Uterus (tissue), 4 donors: Measurements from ENCODE around the gene HUS1B. TPM values are rescaled to one million over a fixed set of nuclear protein-coding genes. Genes with fewer than 3 reads are reported as not detected.

ENCODE experiments used
- DNase-seq, 2 donors: peaks; one replicate each; pipeline ENCODE4 v3.0.0-alpha.2; 2019 to 2020
- H3K27ac ChIP-seq, 2 donors: fragments of 200-600 bp; sonication (generic); 1 replicate in 1 of 2; 2 replicates in 1 of 2; pipeline ENCODE4 v1.5.1; 2016 to 2018
- H3K27me3 ChIP-seq, 2 donors: fragments of 200-600 bp; sonication (generic); one replicate each; pipeline ENCODE4 v1.5.1; 2018 to 2019; ENCODE audit warnings: control low read depth in 1 of 2
- H3K36me3 ChIP-seq, 2 donors: fragments of 200-600 bp; sonication (generic); one replicate each; pipeline ENCODE4 v1.5.1; 2019; ENCODE audit warnings: control low read depth in 1 of 2
- H3K4me1 ChIP-seq, 2 donors: fragments of 200-600 bp; sonication (generic); one replicate each; pipeline ENCODE4 v1.5.1; 2018 to 2019; ENCODE audit warnings: control low read depth in 1 of 2
- H3K4me3 ChIP-seq, 2 donors: fragments of 200-600 bp; sonication (generic); 1 replicate in 1 of 2; 2 replicates in 1 of 2; pipeline ENCODE4 v1.5.1; 2018 to 2019; ENCODE audit warnings: mild to moderate bottlenecking in 1 of 2
- H3K9me3 ChIP-seq, 2 donors: fragments of 200-600 bp; sonication (generic); one replicate each; pipeline ENCODE4 v1.5.1; 2019; ENCODE audit warnings: control low read depth in 1 of 2
- POLR2A ChIP-seq, 2 donors: fragments of 450-650 bp; IDR thresholded peaks; one replicate each; pipeline ENCODE4 v1.6.1; 2016; ENCODE audit warnings: antibody characterized with exemption in 2 of 2, mild to moderate bottlenecking in 1 of 2, moderate library complexity in 1 of 2
- intact Hi-C: fragments of 100-400 bp; cut with DNase I; formaldehyde crosslinking; loops from one replicate; pipeline ENCODE4 v1.15.1; 2023; ENCODE audit warnings: low total_unique reads
- total RNA-seq, 4 donors: library from RNA; depleted of rRNA in 3 of 4; stranded (reverse); fragments of >200 nt in 3 of 4; gene quantifications; one replicate each; pipeline versions ENCODE4 v1.1.0 to v1.2.4, GENCODE V29; 2014 to 2023
- TF ChIP-seq, protein P1 (sequence below), 4 experiments: fragments of 200-600 bp in 2 of 4; fragments of 450-650 bp in 2 of 4; sonication (generic) in 2 of 4; IDR thresholded peaks; one replicate each; pipeline ENCODE4 v1.5.1; 2016 to 2019; ENCODE audit warnings: antibody characterized with exemption in 4 of 4, mild to moderate bottlenecking in 2 of 4, moderate library complexity in 1 of 4
- donor health status: DM: yes; HTN: yes; CAD: no.

The HUS1B gene
- total RNA-seq, 4 donors from 2014 or later: 1.5 to 2.8 (median 2.8) TPM; not detected in 1

GRCh38 chr6:641225-641985 lies 15.5 kb downstream of the HUS1B start:
- no peaks in the 10 kb centered on the region for H3K4me1 ChIP-seq
- no peak for TF ChIP-seq POLR2A (IDR thresholded peaks at IDR 0.05)
- TF ChIP-seq, protein P1, sequence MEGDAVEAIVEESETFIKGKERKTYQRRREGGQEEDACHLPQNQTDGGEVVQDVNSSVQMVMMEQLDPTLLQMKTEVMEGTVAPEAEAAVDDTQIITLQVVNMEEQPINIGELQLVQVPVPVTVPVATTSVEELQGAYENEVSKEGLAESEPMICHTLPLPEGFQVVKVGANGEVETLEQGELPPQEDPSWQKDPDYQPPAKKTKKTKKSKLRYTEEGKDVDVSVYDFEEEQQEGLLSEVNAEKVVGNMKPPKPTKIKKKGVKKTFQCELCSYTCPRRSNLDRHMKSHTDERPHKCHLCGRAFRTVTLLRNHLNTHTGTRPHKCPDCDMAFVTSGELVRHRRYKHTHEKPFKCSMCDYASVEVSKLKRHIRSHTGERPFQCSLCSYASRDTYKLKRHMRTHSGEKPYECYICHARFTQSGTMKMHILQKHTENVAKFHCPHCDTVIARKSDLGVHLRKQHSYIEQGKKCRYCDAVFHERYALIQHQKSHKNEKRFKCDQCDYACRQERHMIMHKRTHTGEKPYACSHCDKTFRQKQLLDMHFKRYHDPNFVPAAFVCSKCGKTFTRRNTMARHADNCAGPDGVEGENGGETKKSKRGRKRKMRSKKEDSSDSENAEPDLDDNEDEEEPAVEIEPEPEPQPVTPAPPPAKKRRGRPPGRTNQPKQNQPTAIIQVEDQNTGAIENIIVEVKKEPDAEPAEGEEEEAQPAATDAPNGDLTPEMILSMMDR (IDR thresholded peaks at IDR 0.05): no peak
- no peaks in the 10 kb centered on the region for H3K9me3 ChIP-seq
- H3K4me3 ChIP-seq: no peak overlapping the region
- no peaks in the 10 kb centered on the region for H3K36me3 ChIP-seq
- DNase-seq: no peak
- no peak overlapping the region for H3K27ac ChIP-seq
- intact Hi-C loops: no loop called here
- no peaks in the 10 kb centered on the region for H3K27me3 ChIP-seq

- intact Hi-C loops: no loop called here
- Histone ChIP-seq H3K27me3 (no peaks in the 10 kb centered on the region), H3K4me1 (no peaks in the 10 kb centered on the region), H3K4me3 (no peak overlapping the region), H3K27ac (no peak overlapping the region), H3K9me3 (no peaks in the 10 kb centered on the region), H3K36me3 (no peaks in the 10 kb centered on the region)
- TF ChIP-seq POLR2A (IDR thresholded peaks at IDR 0.05): no peak
- TF ChIP-seq, protein P1 (IDR thresholded peaks at IDR 0.05): no peak
- DNase-seq: no peak
Observed at GRCh38 chr6:636488-636887, 20.4 kb downstream of the HUS1B start.

DNA sequence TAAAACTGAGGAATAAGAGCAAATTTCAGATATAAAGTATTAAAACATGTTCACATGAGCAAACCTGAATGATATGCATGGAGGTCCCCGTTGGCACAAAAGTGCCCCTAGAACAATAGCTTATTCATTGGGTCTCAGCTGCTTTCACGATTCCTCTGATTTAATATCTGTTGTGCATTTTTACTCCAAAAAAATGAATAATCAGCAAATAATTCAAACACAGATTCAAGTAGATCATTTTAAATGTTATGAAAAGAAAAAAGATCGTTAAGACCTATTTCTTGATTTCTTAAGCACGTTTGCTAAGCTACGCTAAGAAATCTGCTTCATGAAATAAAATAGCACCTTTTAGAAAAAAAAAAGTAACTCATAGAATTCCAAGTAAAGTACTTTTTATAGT lies 21.7 kb downstream of the HUS1B start:
- Histone ChIP-seq H3K9me3 (no peaks in the 10 kb centered on the region), H3K4me1 (no peaks in the 10 kb centered on the region), H3K4me3 (no peak overlapping the region), H3K36me3 (no peaks in the 10 kb centered on the region), H3K27ac (no peak overlapping the region), H3K27me3 (no peaks in the 10 kb centered on the region)
- TF ChIP-seq POLR2A (IDR thresholded peaks at IDR 0.05): no peak
- TF ChIP-seq, protein P1 (IDR thresholded peaks at IDR 0.05): no peak
- DNase-seq: no peak
- intact Hi-C loops: no loop called here

DNA sequence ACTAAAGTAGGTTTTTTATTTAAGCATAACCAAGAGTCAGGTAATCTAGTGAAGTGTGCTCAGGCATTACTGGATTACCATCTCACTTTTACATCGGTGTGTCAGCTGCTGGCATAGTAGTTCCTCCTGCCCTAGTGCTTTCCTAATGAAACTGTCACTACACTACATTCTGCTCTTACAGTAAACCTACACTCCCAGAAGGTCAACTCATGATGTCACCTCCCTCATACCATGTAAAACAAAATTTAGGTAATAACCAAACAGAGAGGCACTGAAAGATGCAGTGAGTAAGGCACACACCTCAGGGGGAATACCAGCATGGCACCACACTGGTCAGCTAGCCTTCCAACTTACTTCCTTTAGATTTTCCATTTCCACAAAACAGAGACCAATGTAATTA lies 23.3 kb downstream of the HUS1B start:
- no peaks in the 10 kb centered on the region for H3K27me3 ChIP-seq
- no peak overlapping the region for H3K4me3 ChIP-seq
- TF ChIP-seq, protein P1 (IDR thresholded peaks at IDR 0.05): no peak
- TF ChIP-seq POLR2A (IDR thresholded peaks at IDR 0.05): no peak
- no peaks in the 10 kb centered on the region for H3K4me1 ChIP-seq
- H3K27ac ChIP-seq: no peak overlapping the region
- no peak for DNase-seq
- H3K9me3 ChIP-seq: no peaks in the 10 kb centered on the region
- intact Hi-C loops: no loop called here
- no peaks in the 10 kb centered on the region for H3K36me3 ChIP-seq

GRCh38 chr6:628766-629165 lies 28.1 kb downstream of the HUS1B start:
- no peaks in the 10 kb centered on the region for H3K36me3 ChIP-seq
- no peak for DNase-seq
- H3K27me3 ChIP-seq: no peaks in the 10 kb centered on the region
- no peaks in the 10 kb centered on the region for H3K9me3 ChIP-seq
- intact Hi-C loops: no loop called here
- no peak for TF ChIP-seq POLR2A (IDR thresholded peaks at IDR 0.05)
- TF ChIP-seq, protein P1 (IDR thresholded peaks at IDR 0.05): no peak
- no peaks in the 10 kb centered on the region for H3K4me1 ChIP-seq
- H3K4me3 ChIP-seq: no peak overlapping the region
- no peak overlapping the region for H3K27ac ChIP-seq
